K562 (cell line): Measurements from ENCODE around the gene SIGLEC6. TPM values are rescaled to one million over a fixed set of nuclear protein-coding genes. Genes with fewer than 3 reads are reported as not detected.

Experiments used
- CBX3 ChIP-seq, 2 experiments: IDR thresholded peaks; 1 replicate in 1 of 2; 2 replicates in 1 of 2; pipeline ENCODE4 v1.6.1; 2012; ENCODE audit warnings: inconsistent platforms in 2 of 2, low read length in 2 of 2, borderline replicate concordance in 1 of 2, control low read depth in 1 of 2
- CTBP1 ChIP-seq: fragments of 450-650 bp; IDR thresholded peaks from 2 replicates; pipeline ENCODE4 v1.6.1; 2016; ENCODE audit warnings: borderline replicate concordance
- GATAD2B ChIP-seq: fragments of 450-650 bp; IDR thresholded peaks from 2 replicates; pipeline ENCODE4 v1.6.1; 2017; ENCODE audit warnings: mild to moderate bottlenecking, borderline replicate concordance
- MECOM ChIP-seq: fragments of 250-450 bp; sonication (Bioruptor Pico); IDR thresholded peaks from 2 replicates; pipeline ENCODE4 v1.8.0; 2022; ENCODE audit warnings: inconsistent platforms
- POLR2AphosphoS5 ChIP-seq: IDR thresholded peaks from 2 replicates; pipeline ENCODE4 v1.6.1; 2011; ENCODE audit warnings: mild to moderate bottlenecking, low read depth, low read length, moderate library complexity; ENCODE audit not compliant: control insufficient read depth, insufficient read depth
- RHOXF2B ChIP-seq: fragments of 250-450 bp; sonication (Bioruptor Pico); conservative IDR thresholded peaks from 2 replicates; pipeline ENCODE4 v1.5.1; 2021
- TCF3 ChIP-seq: sonication (generic); formaldehyde crosslinking; IDR thresholded peaks from 2 replicates; pipeline ENCODE4 v1.4.0; 2020; ENCODE audit warnings: mild to moderate bottlenecking, missing genetic modification reagents
- XRCC4 ChIP-seq: IDR thresholded peaks from one replicate; pipeline ENCODE4 v1.6.1; 2011; ENCODE audit not compliant: insufficient read depth, insufficient read length; ENCODE audit errors: extremely low read depth
- XRCC5 ChIP-seq: fragments of 200-400 bp; formaldehyde crosslinking; IDR thresholded peaks from 2 replicates; pipeline ENCODE4 v1.6.1; 2017; ENCODE audit warnings: low read depth, mild to moderate bottlenecking, low read length
- ZNF766 ChIP-seq: fragments of 200-800 bp; sonication (Bioruptor generic); conservative IDR thresholded peaks from 2 replicates; pipeline ENCODE4 v1.6.1; 2016; ENCODE audit warnings: missing genetic modification characterization, missing compliant biosample characterization
- ZNF79 ChIP-seq: fragments of 250-450 bp; sonication (Bioruptor Pico); IDR thresholded peaks from 2 replicates; pipeline ENCODE4 v1.4.0; 2020; ENCODE audit warnings: low read depth, mild to moderate bottlenecking, moderate library complexity
- polyA plus RNA-seq, 8 experiments: library from polyadenylated mRNA; depleted of rRNA in 4 of 8; stranded (reverse) in 5 of 8; unstranded in 3 of 8; fragments of >200 nt; fragmentation: Nextera tagmentation in 2 of 8; fragmentation: Illumina TruSeq in 1 of 8; extraction: Ambion mirVana in 2 of 8; extraction: Trizol in 1 of 8; gene quantifications; 2 replicates each; pipeline versions ENCODE4 v1.2.1 to v1.2.3, GENCODE V29; 2011 to 2014; ENCODE audit warnings: inconsistent platforms in 1 of 8, missing spikeins in 1 of 8
- total RNA-seq, 7 experiments: library from RNA; depleted of rRNA in 6 of 7; stranded (reverse); fragments of >200 nt in 6 of 7; fragmentation: Illumina TruSeq in 2 of 7; extraction: Trizol in 2 of 7; gene quantifications; 2 replicates each; pipeline versions ENCODE4 v1.2.1 to v1.2.3, GENCODE V29; 2011 to 2021; ENCODE audit warnings: low replicate concordance in 1 of 7
- TF ChIP-seq, protein P1 (sequence below): fragments of 250-450 bp; sonication (Bioruptor Pico); IDR thresholded peaks from 2 replicates; pipeline ENCODE4 v1.4.0; 2020
- TF ChIP-seq, protein P2 (sequence below): sonication (generic); IDR thresholded peaks from 2 replicates; pipeline ENCODE4 v1.6.1; 2016
- TF ChIP-seq, protein P3 (sequence below): fragments of 250-450 bp; sonication (Bioruptor Pico); IDR thresholded peaks from 2 replicates; pipeline ENCODE4 v1.8.0; 2022; ENCODE audit warnings: inconsistent platforms, mild to moderate bottlenecking, moderate library complexity, borderline replicate concordance
- TF ChIP-seq, protein P4 (sequence below), 2 experiments: fragments of 200-800 bp in 1 of 2; sonication (Bioruptor generic) in 1 of 2; sonication (generic) in 1 of 2; formaldehyde crosslinking in 1 of 2; IDR thresholded peaks in 1 of 2; conservative IDR thresholded peaks in 1 of 2; 2 replicates each; pipeline versions ENCODE4 v1.5.0 to v1.6.1; 2016 to 2020; ENCODE audit warnings: missing compliant biosample characterization in 1 of 2, missing genetic modification characterization in 1 of 2, missing genetic modification reagents in 1 of 2

SIGLEC6 gene
- total and polyA plus RNA-seq, 9 of the 15 experiments (the other 6 are each of a cell fraction or from before 2014, with no cell fraction given) = 0.03 to 17.5 (median 0.71) TPM

- TF ChIP-seq, protein P1, sequence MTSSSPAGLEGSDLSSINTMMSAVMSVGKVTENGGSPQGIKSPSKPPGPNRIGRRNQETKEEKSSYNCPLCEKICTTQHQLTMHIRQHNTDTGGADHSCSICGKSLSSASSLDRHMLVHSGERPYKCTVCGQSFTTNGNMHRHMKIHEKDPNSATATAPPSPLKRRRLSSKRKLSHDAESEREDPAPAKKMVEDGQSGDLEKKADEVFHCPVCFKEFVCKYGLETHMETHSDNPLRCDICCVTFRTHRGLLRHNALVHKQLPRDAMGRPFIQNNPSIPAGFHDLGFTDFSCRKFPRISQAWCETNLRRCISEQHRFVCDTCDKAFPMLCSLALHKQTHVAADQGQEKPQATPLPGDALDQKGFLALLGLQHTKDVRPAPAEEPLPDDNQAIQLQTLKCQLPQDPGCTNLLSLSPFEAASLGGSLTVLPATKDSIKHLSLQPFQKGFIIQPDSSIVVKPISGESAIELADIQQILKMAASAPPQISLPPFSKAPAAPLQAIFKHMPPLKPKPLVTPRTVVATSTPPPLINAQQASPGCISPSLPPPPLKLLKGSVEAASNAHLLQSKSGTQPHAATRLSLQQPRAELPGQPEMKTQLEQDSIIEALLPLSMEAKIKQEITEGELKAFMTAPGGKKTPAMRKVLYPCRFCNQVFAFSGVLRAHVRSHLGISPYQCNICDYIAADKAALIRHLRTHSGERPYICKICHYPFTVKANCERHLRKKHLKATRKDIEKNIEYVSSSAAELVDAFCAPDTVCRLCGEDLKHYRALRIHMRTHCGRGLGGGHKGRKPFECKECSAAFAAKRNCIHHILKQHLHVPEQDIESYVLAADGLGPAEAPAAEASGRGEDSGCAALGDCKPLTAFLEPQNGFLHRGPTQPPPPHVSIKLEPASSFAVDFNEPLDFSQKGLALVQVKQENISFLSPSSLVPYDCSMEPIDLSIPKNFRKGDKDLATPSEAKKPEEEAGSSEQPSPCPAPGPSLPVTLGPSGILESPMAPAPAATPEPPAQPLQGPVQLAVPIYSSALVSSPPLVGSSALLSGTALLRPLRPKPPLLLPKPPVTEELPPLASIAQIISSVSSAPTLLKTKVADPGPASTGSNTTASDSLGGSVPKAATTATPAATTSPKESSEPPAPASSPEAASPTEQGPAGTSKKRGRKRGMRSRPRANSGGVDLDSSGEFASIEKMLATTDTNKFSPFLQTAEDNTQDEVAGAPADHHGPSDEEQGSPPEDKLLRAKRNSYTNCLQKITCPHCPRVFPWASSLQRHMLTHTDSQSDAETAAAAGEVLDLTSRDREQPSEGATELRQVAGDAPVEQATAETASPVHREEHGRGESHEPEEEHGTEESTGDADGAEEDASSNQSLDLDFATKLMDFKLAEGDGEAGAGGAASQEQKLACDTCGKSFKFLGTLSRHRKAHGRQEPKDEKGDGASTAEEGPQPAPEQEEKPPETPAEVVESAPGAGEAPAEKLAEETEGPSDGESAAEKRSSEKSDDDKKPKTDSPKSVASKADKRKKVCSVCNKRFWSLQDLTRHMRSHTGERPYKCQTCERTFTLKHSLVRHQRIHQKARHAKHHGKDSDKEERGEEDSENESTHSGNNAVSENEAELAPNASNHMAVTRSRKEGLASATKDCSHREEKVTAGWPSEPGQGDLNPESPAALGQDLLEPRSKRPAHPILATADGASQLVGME = peak; percentile 95
- TF ChIP-seq XRCC5 = no peak
- 0 out of 2 replicates have a peak, but pooled peaks have one; percentile 21 for TF ChIP-seq TCF3 (CRISPR knock-in tag)
- TF ChIP-seq ZNF79 (CRISPR knock-in tag) = no peak
- TF ChIP-seq, protein P2, sequence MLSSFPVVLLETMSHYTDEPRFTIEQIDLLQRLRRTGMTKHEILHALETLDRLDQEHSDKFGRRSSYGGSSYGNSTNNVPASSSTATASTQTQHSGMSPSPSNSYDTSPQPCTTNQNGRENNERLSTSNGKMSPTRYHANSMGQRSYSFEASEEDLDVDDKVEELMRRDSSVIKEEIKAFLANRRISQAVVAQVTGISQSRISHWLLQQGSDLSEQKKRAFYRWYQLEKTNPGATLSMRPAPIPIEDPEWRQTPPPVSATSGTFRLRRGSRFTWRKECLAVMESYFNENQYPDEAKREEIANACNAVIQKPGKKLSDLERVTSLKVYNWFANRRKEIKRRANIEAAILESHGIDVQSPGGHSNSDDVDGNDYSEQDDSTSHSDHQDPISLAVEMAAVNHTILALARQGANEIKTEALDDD = peak; percentile 46; the same call in 1 of the 2 replicates
- TF ChIP-seq RHOXF2B = no peak
- peak; percentile 91 for TF ChIP-seq CTBP1
- TF ChIP-seq, protein P3, sequence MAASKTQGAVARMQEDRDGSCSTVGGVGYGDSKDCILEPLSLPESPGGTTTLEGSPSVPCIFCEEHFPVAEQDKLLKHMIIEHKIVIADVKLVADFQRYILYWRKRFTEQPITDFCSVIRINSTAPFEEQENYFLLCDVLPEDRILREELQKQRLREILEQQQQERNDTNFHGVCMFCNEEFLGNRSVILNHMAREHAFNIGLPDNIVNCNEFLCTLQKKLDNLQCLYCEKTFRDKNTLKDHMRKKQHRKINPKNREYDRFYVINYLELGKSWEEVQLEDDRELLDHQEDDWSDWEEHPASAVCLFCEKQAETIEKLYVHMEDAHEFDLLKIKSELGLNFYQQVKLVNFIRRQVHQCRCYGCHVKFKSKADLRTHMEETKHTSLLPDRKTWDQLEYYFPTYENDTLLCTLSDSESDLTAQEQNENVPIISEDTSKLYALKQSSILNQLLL = no peak
- no peak for TF ChIP-seq GATAD2B
- TF ChIP-seq CBX3 (IDR thresholded peaks at IDR 0.05; ENCODE audit: borderline replicate concordance in 1 of 2, low read length in 2 of 2) = no peak
- no peak for TF ChIP-seq POLR2AphosphoS5
- TF ChIP-seq, protein P4, sequence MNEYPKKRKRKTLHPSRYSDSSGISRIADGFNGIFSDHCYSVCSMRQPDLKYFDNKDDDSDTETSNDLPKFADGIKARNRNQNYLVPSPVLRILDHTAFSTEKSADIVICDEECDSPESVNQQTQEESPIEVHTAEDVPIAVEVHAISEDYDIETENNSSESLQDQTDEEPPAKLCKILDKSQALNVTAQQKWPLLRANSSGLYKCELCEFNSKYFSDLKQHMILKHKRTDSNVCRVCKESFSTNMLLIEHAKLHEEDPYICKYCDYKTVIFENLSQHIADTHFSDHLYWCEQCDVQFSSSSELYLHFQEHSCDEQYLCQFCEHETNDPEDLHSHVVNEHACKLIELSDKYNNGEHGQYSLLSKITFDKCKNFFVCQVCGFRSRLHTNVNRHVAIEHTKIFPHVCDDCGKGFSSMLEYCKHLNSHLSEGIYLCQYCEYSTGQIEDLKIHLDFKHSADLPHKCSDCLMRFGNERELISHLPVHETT (CRISPR knock-in tag; conservative IDR thresholded peaks at IDR 0.05 in 1 of 2, IDR thresholded peaks at IDR 0.05 in 1 of 2) = 0 out of 4 replicates have a peak, but pooled peaks of 1 of the 2 experiments have one; percentile 55
- no peak for TF ChIP-seq MECOM (CRISPR knock-in tag)
- 0 out of 2 replicates have a peak, but pooled peaks have one; percentile 34 for TF ChIP-seq ZNF766
- no peak for TF ChIP-seq XRCC4
Observed at GRCh38 chr19:51565583-51565982, 34.1 kb upstream of the SIGLEC6 start (continued).
